Measurements from ENCODE around the gene ZMYM1.

ZMYM1 gene

GRCh38 chr1:35079003-35079930 is at the start of gene ZMYM1:
TSS of gene ZMYM1 (plus strand) at chr1:35079385. CDS start at chr1:35093988, 14,603 bp downstream.
- DNase-seq (ENCODE audit: low read depth) = peak; percentile 84
- no peak for TF ChIP-seq CTCF (IDR thresholded peaks at IDR 0.05; ENCODE audit: low read depth, low read length, missing control alignments)
- peak within 1 kb of the TSS; percentile 70 for H3K4me3 ChIP-seq (ENCODE audit: low read depth, low read length)

GRCh38 chr1:35029761-35030160 is 49.4 kb upstream of the ZMYM1 start:
- DNase-seq (ENCODE audit: low read depth) = no peak
- peak overlapping the region; percentile 72 for H3K4me3 ChIP-seq (ENCODE audit: low read depth, low read length)

GRCh38 chr1:35030338-35030737 is 48.8 kb upstream of the ZMYM1 start:
- DNase-seq (ENCODE audit: low read depth) = no peak
- peak overlapping the region; percentile 72 for H3K4me3 ChIP-seq (ENCODE audit: low read depth, low read length)

More at GRCh38 chr1:35029761-35030160, 49.4 kb upstream of the ZMYM1 start:
- no peak for TF ChIP-seq CTCF (IDR thresholded peaks at IDR 0.05; ENCODE audit: low read depth, low read length, missing control alignments)

GRCh38 chr1:35030756-35031446 is 48.3 kb upstream of the ZMYM1 start:
- no peak for TF ChIP-seq CTCF (IDR thresholded peaks at IDR 0.05; ENCODE audit: low read depth, low read length, missing control alignments)
- no peak for DNase-seq (ENCODE audit: low read depth)
- peak overlapping the region; percentile 72 for H3K4me3 ChIP-seq (ENCODE audit: low read depth, low read length)

More at GRCh38 chr1:35030338-35030737, 48.8 kb upstream of the ZMYM1 start:
- TF ChIP-seq CTCF (IDR thresholded peaks at IDR 0.05; ENCODE audit: low read depth, low read length, missing control alignments) = no peak

- no peak for DNase-seq (ENCODE audit: low read depth)
- TF ChIP-seq CTCF (IDR thresholded peaks at IDR 0.05; ENCODE audit: low read depth, low read length, missing control alignments) = no peak
- H3K4me3 ChIP-seq (ENCODE audit: low read depth, low read length) = peak overlapping the region; percentile 72; the same call in 1 of the 2 replicates
Observed at GRCh38 chr1:35032384-35032739, 46.8 kb upstream of the ZMYM1 start.

GRCh38 chr1:35033346-35033745 is 45.8 kb upstream of the ZMYM1 start:
- no peak overlapping the region for H3K4me3 ChIP-seq (ENCODE audit: low read depth, low read length)
- TF ChIP-seq CTCF (IDR thresholded peaks at IDR 0.05; ENCODE audit: low read depth, low read length, missing control alignments) = no peak
- DNase-seq (ENCODE audit: low read depth) = no peak
